NOMO-1 treated with dmso at 0.1 percent for 144 hours (cell line): Measurements from ENCODE around the gene PIWIL4.

ENCODE experiments used
- DNase-seq: peaks from one replicate; lab custom pipeline; 2025; ENCODE audit not compliant: unreplicated experiment; lab: John Stamatoyannopoulos, UW

The PIWIL4 gene

DNA sequence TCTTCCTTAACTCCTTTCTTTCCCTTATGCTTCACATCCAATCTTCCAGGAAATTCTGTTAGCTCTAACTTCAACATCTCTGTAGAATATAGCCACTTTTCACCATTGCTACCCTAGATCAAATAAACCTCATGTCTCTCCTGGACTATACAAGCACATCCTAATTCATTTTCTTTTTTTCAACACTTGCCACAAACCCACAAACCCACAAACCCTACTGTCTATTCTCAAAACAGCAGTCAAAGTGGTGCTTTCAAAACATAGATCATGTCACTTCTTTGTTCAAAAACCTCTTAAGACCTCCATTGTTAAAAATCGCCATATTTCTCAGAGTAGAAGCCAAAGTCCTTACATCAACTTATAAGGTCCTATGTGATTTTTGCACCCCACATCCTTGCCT lies 94.3 kb downstream of the PIWIL4 start:
- no peak for DNase-seq

DNA sequence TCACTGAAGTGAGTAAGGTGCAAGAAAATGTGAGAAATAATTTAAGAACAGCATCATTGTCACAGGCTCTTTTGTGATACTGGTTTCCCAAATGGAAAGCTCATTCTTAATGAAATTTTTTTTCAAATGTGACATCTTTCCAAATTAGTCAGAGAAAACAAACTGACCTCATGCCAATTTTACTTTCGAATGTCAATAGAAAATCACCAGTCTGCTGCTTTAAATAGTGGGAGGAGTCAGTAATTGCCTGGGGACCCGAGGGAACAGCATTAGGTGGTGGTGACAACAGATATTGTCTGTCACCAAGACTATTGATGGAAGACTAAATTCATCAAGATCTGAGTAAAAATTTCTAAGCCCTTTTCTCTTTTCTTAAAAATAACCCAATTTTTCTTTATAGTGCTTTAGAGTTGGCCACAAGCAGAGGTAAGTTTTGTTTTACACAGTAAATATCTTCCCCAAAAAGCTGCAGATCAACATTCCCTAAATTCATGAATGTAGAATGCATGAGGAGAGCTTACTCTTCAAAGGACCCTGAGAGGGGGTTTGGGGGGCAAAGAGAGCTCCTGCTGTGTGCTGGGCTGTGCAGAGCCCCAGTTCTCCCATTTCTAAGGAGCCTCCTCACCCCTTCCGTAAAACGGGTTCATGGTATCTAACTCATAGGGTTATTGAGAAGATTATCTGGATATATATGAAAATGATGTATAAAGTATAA lies 95.1 kb downstream of the PIWIL4 start:
- DNase-seq, result no peak

DNA sequence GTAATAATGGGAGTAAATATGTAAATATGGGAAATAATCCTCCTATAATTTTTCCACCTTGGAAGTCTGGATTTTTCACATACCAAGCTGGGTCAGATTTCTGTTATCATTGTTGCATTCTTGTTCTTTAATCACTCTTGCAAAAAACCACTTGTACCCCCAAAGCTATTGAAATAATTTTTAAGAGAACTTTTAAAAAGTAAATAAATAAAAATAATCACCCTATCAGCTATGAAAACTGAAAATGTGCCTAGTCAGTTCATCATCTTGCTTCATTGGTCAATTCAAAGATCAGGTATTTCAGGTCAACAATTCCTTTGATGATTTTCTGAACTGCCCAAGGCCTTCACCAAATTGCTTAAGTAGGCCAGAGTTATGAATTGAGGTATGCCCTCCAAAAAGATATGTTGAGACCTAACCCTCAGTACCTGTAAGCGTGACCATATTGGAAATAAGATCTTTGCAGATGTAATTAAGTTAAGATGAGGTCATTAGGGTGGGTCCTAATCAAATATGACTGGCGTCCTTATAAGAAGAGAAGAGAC lies 95.8 kb downstream of the PIWIL4 start:
- DNase-seq, result no peak

DNA sequence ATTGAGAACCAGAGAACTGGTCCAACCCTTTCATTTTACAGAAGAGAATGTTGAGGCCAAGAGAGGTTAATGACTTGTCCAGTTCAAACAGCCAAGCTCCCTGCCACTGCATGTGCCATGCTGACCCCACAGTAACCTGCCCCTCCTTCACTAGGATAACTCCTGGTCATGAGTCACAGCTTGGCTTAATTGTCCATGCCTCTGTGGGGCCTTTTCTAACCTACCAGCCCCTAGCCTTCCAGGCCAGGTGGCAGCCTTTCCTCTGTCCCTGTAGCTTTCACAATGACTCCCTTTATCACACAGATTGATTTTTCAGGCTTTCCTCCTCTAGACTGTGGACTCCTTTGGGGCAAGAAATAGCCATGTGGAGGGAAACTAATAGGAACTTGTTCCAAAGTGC lies 97.2 kb downstream of the PIWIL4 start:
- no peak for DNase-seq

DNA sequence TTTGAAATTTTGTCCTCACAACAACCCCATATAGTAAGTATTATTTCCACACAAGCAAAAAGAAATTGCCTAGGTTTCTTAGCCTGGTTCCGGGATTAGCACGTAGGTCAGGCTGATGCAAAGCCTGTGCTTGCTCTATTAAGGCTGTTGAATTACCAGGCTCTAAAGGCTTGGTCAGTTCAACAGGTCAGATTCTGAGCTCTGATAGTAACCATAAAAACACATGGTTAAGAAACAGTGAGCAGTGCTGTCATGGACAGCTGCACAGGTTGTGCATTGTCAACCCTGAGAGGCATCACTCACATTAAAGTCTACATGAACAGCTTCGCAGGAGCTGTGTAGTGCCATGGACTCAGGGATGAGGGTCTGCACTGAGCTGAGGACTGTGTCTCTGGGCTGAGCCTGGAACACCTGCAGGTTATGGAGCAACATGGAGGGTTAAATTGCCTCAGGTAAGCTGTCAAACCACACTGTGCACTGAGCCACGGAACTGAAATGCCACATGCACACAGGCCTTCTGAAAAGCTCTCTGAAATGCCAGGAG lies 98.0 kb downstream of the PIWIL4 start:
- no peak for DNase-seq

DNA sequence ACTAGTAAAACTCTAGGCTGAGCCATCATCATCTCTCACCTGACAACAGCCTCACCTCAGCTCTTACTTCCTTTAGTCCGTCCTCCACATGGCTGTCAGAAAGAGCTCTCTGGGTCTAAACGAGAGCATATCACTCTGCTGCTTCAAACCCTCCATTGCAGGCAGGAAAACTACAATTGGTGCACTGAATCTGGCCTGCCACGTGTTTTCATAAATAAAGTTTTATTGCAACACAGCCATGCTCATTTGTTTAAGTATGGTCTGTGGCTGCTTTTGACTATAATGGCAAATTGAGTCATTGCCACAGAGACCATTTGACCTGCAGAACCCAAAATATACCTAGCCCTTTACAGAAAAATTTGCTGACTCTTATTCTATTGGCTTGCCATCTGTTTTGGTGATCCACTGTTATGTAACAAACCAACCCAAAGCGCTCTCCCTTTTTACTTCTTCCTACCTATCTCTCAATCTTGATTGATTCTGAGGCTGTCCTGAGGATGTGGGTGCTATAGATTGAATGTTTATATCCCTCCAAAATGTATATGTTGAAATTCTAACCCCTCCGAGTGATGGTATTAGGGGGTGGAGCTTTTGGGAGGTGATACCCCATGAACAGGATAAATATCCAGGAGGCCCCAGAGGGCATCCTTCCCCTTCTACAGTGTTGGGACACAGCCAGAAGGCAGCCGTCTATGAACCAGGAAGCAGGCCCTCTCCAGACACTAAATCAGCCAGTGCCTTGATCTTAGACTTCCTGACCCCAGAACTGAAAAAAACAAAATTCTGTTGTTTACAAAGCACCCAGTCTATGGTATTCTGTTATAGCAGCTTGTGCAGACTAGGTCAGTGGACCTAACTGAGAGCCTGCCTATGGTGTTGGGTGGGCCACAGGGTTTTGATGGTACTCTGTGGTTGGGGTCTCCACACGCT lies 99.9 kb downstream of the PIWIL4 start:
- no peak for DNase-seq

DNA sequence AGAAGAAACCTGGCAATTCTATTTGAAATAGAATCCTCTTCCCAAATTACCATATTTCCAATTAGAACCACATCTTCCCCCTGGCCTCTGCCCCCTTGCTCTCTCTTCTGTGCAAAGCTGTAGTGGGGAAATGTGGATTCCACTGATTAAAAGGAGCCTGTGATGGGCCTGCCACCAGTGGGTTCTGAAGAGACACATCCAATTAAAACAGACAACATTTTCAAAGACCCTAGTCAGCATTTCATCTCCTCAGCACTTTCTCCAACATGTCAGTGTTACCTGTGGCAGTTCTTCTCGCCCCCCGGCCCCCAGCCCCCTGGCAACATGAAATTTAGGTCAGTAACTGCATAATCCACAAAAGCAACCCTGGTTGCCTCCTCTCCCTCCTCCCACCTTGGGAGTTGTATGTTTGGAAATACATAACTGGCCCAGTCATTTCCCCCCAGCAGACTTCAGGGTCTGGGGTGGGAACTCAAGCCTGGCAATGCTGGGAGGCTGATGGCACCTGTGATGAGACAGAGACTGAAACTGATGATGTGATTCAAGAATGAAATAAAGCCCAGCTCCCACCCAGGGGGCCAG lies 101.1 kb downstream of the PIWIL4 start:
- DNase-seq, result no peak

DNA sequence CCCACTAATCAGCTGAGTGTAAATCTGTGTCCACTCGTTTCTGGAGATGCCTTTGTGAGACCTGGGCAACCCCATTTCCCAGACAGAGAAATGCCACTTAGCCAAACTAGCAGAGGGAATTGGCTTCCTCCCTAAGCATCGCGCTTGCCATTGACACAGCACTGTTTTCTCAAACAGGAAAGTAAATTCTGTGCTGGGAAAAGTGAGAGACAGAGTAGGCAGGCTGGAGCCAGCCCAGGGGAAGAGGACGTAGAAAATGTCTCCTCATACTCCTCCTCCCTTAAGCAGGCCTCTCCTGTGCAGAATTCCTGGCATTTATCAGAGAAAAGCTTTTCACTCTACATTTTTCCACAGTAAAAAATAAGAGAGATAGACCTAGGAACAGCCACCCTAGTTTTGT lies 101.9 kb downstream of the PIWIL4 start:
- DNase-seq, result no peak
